HG03139 (cell line): ENCODE results near the gene ARG2.
"Not testable (repeated sequence)": the region's sequence is repeated elsewhere in the genome, so short reads cannot be mapped to it uniquely, and the experiment has no call there.

Source experiments
- ATAC-seq: cut with Tn5 transposase; IDR thresholded peaks from one replicate; pipeline ENCODE4 v1.9.1; 2021; ENCODE audit not compliant: unreplicated experiment

The ARG2 gene

GRCh38 chr14:67584978-67585377, 34.7 kb upstream of the ARG2 start:
- no peak for ATAC-seq

- no peak for ATAC-seq
Observed at GRCh38 chr14:67586369-67586768, 33.4 kb upstream of the ARG2 start.

- ATAC-seq: no peak
Observed at GRCh38 chr14:67589204-67589770, 30.4 kb upstream of the ARG2 start.

- ATAC-seq: not testable (repeated sequence)
Observed at GRCh38 chr14:67593650-67594049, 26.1 kb upstream of the ARG2 start.

GRCh38 chr14:67595392-67595791, 24.3 kb upstream of the ARG2 start:
- no peak for ATAC-seq

- peak; percentile 93 for ATAC-seq
Observed at GRCh38 chr14:67599698-67600561, 19.8 kb upstream of the ARG2 start, which contains the start of gene PIGH. Gene PIGH (minus strand): TSS chr14:67600268. CDS start chr14:67600203, 65 bp downstream.

GRCh38 chr14:67600562-67600974, 19.2 kb upstream of the ARG2 start:
- ATAC-seq: not testable (repeated sequence)

- no peak for ATAC-seq
Observed at GRCh38 chr14:67602076-67602475, 17.6 kb upstream of the ARG2 start.

- peak; percentile 53 for ATAC-seq
Observed at GRCh38 chr14:67602995-67603545, 16.6 kb upstream of the ARG2 start.

GRCh38 chr14:67607646-67608045, 12.1 kb upstream of the ARG2 start:
- ATAC-seq: no peak

GRCh38 chr14:67609642-67610310, 9.9 kb upstream of the ARG2 start:
- ATAC-seq: no peak

GRCh38 chr14:67610491-67610890, 9.2 kb upstream of the ARG2 start:
- no peak for ATAC-seq

GRCh38 chr14:67618617-67619063, 1.1 kb upstream of the ARG2 start:
- no peak for ATAC-seq

GRCh38 chr14:67620217-67620785, 581 bp downstream of the ARG2 start:
- no peak for ATAC-seq

GRCh38 chr14:67622675-67623074, 3.0 kb downstream of the ARG2 start:
- no peak for ATAC-seq

GRCh38 chr14:67623114-67623513, 3.4 kb downstream of the ARG2 start:
- ATAC-seq: no peak

- not testable (repeated sequence) for ATAC-seq
Observed at GRCh38 chr14:67626131-67626530, 6.4 kb downstream of the ARG2 start.

GRCh38 chr14:67627519-67627918, 7.8 kb downstream of the ARG2 start:
- ATAC-seq: no peak

- ATAC-seq: no peak
Observed at GRCh38 chr14:67630186-67630585, 10.5 kb downstream of the ARG2 start.

GRCh38 chr14:67630938-67631337, 11.2 kb downstream of the ARG2 start:
- no peak for ATAC-seq
